H1 (cell line): ENCODE results near the gene HMCN1. TPM values are rescaled to one million over a fixed set of nuclear protein-coding genes. Genes with fewer than 3 reads are reported as not detected.

Experiments
- CTCF ChIA-PET: fragments of 300-600 bp; sonication (Branson Sonifier 250); formaldehyde crosslinking; loops from one replicate; lab custom pipeline; 2021; ENCODE audit not compliant: partially characterized antibody; lab: Charles Lee
- POLR2A ChIA-PET: fragments of 300-600 bp; sonication (Branson Sonifier 250); formaldehyde crosslinking; loops from one replicate; lab custom pipeline; 2021; ENCODE audit warnings: inconsistent platforms; ENCODE audit not compliant: partially characterized antibody; lab: Charles Lee
- DNase-seq, 2 experiments: peaks; one replicate each; pipeline versions ENCODE4 v3.0.0 to v3.0.0-alpha.2; 2010 to 2022; ENCODE audit warnings: low spot score in 2 of 2, low read depth in 1 of 2, mixed read lengths in 1 of 2
- FAIRE-seq: peaks from 2 replicates; lab custom pipeline; 2011; peaks lifted over from hg19 to GRCh38; lab: Jason Lieb, UNC
- H2AFZ ChIP-seq: 2 replicates; pipeline ENCODE4 v1.8.1; 2012; ENCODE audit warnings: low read length, inconsistent platforms
- H2AK5ac ChIP-seq: 2 replicates; pipeline ENCODE4 v1.6.1; 2013; ENCODE audit warnings: low read depth, low read length
- H2BK120ac ChIP-seq: replicated peaks from 2 replicates; pipeline ENCODE3; 2013; ENCODE audit warnings: low read depth, low read length, inconsistent platforms
- H2BK12ac ChIP-seq: 2 replicates; pipeline ENCODE4 v1.6.1; 2013; ENCODE audit warnings: low read depth, low read length
- H2BK15ac ChIP-seq: 2 replicates; pipeline ENCODE4 v1.6.1; 2013; ENCODE audit warnings: low read length
- H2BK20ac ChIP-seq: 2 replicates; pipeline ENCODE4 v1.6.1; 2013; ENCODE audit warnings: low read length
- H2BK5ac ChIP-seq: 2 replicates; pipeline ENCODE4 v1.6.1; 2013; ENCODE audit warnings: low read depth, low read length
- H3K14ac ChIP-seq: 2 replicates; pipeline ENCODE4 v1.6.1; 2013; ENCODE audit warnings: inconsistent platforms; ENCODE audit not compliant: insufficient read length
- H3K18ac ChIP-seq: 2 replicates; pipeline ENCODE4 v1.6.1; 2013; ENCODE audit warnings: low read length; ENCODE audit errors: extremely low read depth
- H3K23ac ChIP-seq: 2 replicates; pipeline ENCODE4 v1.6.1; 2013; ENCODE audit warnings: inconsistent platforms; ENCODE audit not compliant: insufficient read length
- H3K23me2 ChIP-seq: 2 replicates; pipeline ENCODE4 v1.6.1; 2013; ENCODE audit warnings: low read depth, low read length
- H3K27ac ChIP-seq: 2 replicates; pipeline ENCODE4 v1.6.1; 2011; ENCODE audit warnings: low read depth, low read length, inconsistent platforms
- H3K27me3 ChIP-seq, 4 experiments: replicated peaks in 1 of 4; 1 replicate in 1 of 4; 2 replicates in 3 of 4; pipeline versions ENCODE4 v1.6.1 to v1.8.1; 2011 to 2013; ENCODE audit warnings: low read length in 3 of 4, mild to moderate bottlenecking in 3 of 4, inconsistent platforms in 2 of 4, mixed read lengths in 2 of 4, moderate library complexity in 1 of 4; ENCODE audit not compliant: control insufficient read depth in 3 of 4, insufficient read depth in 3 of 4; ENCODE audit errors: extremely low read depth in 1 of 4
- H3K36me3 ChIP-seq, 4 experiments: 2 replicates each; pipeline versions ENCODE4 v1.6.1 to v1.8.1; 2011 to 2013; ENCODE audit warnings: mild to moderate bottlenecking in 4 of 4, low read length in 3 of 4, moderate library complexity in 2 of 4, control low read depth in 1 of 4, inconsistent platforms in 1 of 4; ENCODE audit not compliant: insufficient read depth in 4 of 4, control insufficient read depth in 2 of 4
- H3K4ac ChIP-seq: replicated peaks from 2 replicates; pipeline ENCODE3; 2013; ENCODE audit warnings: low read length, low read depth, mixed read lengths, inconsistent platforms; ENCODE audit not compliant: insufficient read length
- H3K4me1 ChIP-seq, 4 experiments: replicated peaks in 1 of 4; 1 replicate in 1 of 4; 2 replicates in 3 of 4; pipeline versions ENCODE4 v1.6.1 to v1.8.1; 2011 to 2013; ENCODE audit warnings: low read length in 3 of 4, inconsistent platforms in 2 of 4, mixed read lengths in 1 of 4; ENCODE audit not compliant: insufficient read depth in 4 of 4, control insufficient read depth in 3 of 4
- H3K4me2 ChIP-seq, 2 experiments: 2 replicates each; pipeline versions ENCODE4 v1.6.1 to v1.8.1; 2011 to 2013; ENCODE audit warnings: low read depth in 2 of 2, low read length in 2 of 2, control low read depth in 1 of 2, inconsistent platforms in 1 of 2, mild to moderate bottlenecking in 1 of 2; ENCODE audit not compliant: insufficient read depth in 1 of 2
- H3K4me3 ChIP-seq, 4 experiments: fragments of 200-600, 300-600 bp in 1 of 4; sonication (generic), shearing (Covaris generic), sonication (Bioruptor Twin) in 1 of 4; 2 replicates each; pipeline versions ENCODE4 v1.5.1 to v1.8.1; 2011 to 2016; ENCODE audit warnings: low read length in 4 of 4, low read depth in 3 of 4, control low read depth in 2 of 4, inconsistent platforms in 2 of 4, mild to moderate bottlenecking in 2 of 4, mixed read lengths in 1 of 4, moderate library complexity in 1 of 4; ENCODE audit not compliant: insufficient read depth in 2 of 4; ENCODE audit errors: extremely low read depth in 1 of 4
- H3K56ac ChIP-seq: replicated peaks from 2 replicates; pipeline ENCODE3; 2013; ENCODE audit warnings: low read depth, mild to moderate bottlenecking, mixed read lengths, low read length, inconsistent platforms; ENCODE audit not compliant: insufficient read length
- H3K79me1 ChIP-seq: 2 replicates; pipeline ENCODE4 v1.6.1; 2013; ENCODE audit warnings: low read depth, low read length, control low read depth
- H3K79me2 ChIP-seq, 2 experiments: 2 replicates each; pipeline versions ENCODE4 v1.6.1 to v1.8.1; 2012 to 2013; ENCODE audit warnings: low read length in 2 of 2, mild to moderate bottlenecking in 2 of 2, inconsistent platforms in 1 of 2; ENCODE audit not compliant: insufficient read depth in 2 of 2, control insufficient read depth in 1 of 2
- H3K9ac ChIP-seq, 4 experiments: replicated peaks in 1 of 4; 1 replicate in 1 of 4; 2 replicates in 3 of 4; pipeline versions ENCODE4 v1.6.1 to v1.8.1; 2011 to 2013; ENCODE audit warnings: low read depth in 3 of 4, low read length in 3 of 4, control low read depth in 2 of 4, mild to moderate bottlenecking in 2 of 4, moderate library complexity in 2 of 4, inconsistent platforms in 1 of 4; ENCODE audit errors: extremely low read depth in 1 of 4
- H3K9me3 ChIP-seq, 2 experiments: 2 replicates each; pipeline versions ENCODE4 v1.6.1 to v1.8.1; 2012 to 2013; ENCODE audit warnings: mild to moderate bottlenecking in 2 of 2, moderate library complexity in 2 of 2, control low read depth in 1 of 2, inconsistent platforms in 1 of 2, low read depth in 1 of 2, low read length in 1 of 2, mixed read lengths in 1 of 2; ENCODE audit not compliant: insufficient read depth in 2 of 2
- H4K20me1 ChIP-seq, 2 experiments: replicated peaks in 1 of 2; 2 replicates each; pipeline versions ENCODE3 to v1.8.1; 2011 to 2013; ENCODE audit warnings: inconsistent platforms in 2 of 2, low read length in 2 of 2, mild to moderate bottlenecking in 1 of 2; ENCODE audit not compliant: insufficient read depth in 2 of 2, control insufficient read depth in 1 of 2
- H4K5ac ChIP-seq: 2 replicates; pipeline ENCODE4 v1.6.1; 2013; ENCODE audit warnings: low read length, low read depth, mixed read lengths, inconsistent platforms; ENCODE audit not compliant: insufficient read length
- H4K8ac ChIP-seq: 2 replicates; pipeline ENCODE4 v1.8.0; 2013; ENCODE audit warnings: mild to moderate bottlenecking, moderate library complexity, low read length, inconsistent platforms; ENCODE audit not compliant: insufficient read depth; ENCODE audit errors: extremely low read depth
- H4K91ac ChIP-seq: replicated peaks from 2 replicates; pipeline ENCODE3; 2013; ENCODE audit warnings: low read length, mixed read lengths, inconsistent platforms; ENCODE audit not compliant: insufficient read length
- ASH2L ChIP-seq: fragments of 200-600, 300-600 bp; sonication (generic); IDR thresholded peaks from one replicate; pipeline ENCODE4 v1.7.1; 2017; ENCODE audit warnings: low read length
- CHD1 ChIP-seq: IDR thresholded peaks from 2 replicates; pipeline ENCODE4 v1.6.1; 2012; ENCODE audit warnings: low read depth, low read length, improper control_type of control experiment
- EGR1 ChIP-seq: IDR thresholded peaks from 2 replicates; pipeline ENCODE4 v1.6.1; 2011; ENCODE audit warnings: low read depth, low read length, borderline replicate concordance
- FOSL1 ChIP-seq: IDR thresholded peaks from 2 replicates; pipeline ENCODE4 v1.6.1; 2011; ENCODE audit warnings: mild to moderate bottlenecking, low read depth, low read length, moderate library complexity; ENCODE audit not compliant: insufficient read depth
- GTF2F1 ChIP-seq: IDR thresholded peaks from 2 replicates; pipeline ENCODE4 v1.6.1; 2012; ENCODE audit warnings: low read depth, low read length, improper control_type of control experiment, borderline replicate concordance
- KDM5A ChIP-seq: fragments of 200-600 bp; IDR thresholded peaks from 2 replicates; pipeline ENCODE4 v1.7.1; 2012; ENCODE audit warnings: mild to moderate bottlenecking, low read length, inconsistent platforms, mixed read lengths
- MAFK ChIP-seq: IDR thresholded peaks from 2 replicates; pipeline ENCODE4 v1.6.1; 2012; ENCODE audit warnings: low read depth, mild to moderate bottlenecking, improper control_type of control experiment, low read length
- PHF8 ChIP-seq: fragments of 200-600 bp; sonication (generic); conservative IDR thresholded peaks from 2 replicates; pipeline ENCODE4 v1.7.1; 2012; ENCODE audit warnings: low read depth, mild to moderate bottlenecking, inconsistent platforms, low read length, moderate library complexity
- POLR2A ChIP-seq, 2 experiments: IDR thresholded peaks; 1 replicate in 1 of 2; 2 replicates in 1 of 2; pipeline ENCODE4 v1.6.1; 2011; ENCODE audit warnings: low read depth in 2 of 2, low read length in 2 of 2, mild to moderate bottlenecking in 2 of 2; ENCODE audit errors: control extremely low read depth in 1 of 2
- POU5F1 ChIP-seq: IDR thresholded peaks from 2 replicates; pipeline ENCODE4 v1.6.1; 2011; ENCODE audit warnings: low read depth, mild to moderate bottlenecking, low read length, moderate library complexity
- SP2 ChIP-seq: IDR thresholded peaks from 2 replicates; pipeline ENCODE4 v1.6.1; 2012; ENCODE audit warnings: mild to moderate bottlenecking, low read length, inconsistent platforms
- TBP ChIP-seq: IDR thresholded peaks from 2 replicates; pipeline ENCODE4 v1.6.1; 2011; ENCODE audit warnings: low read depth, low read length, improper control_type of control experiment
- YY1 ChIP-seq: IDR thresholded peaks from 2 replicates; pipeline ENCODE4 v1.6.1; 2011; ENCODE audit warnings: low read depth, mild to moderate bottlenecking, low read length
- WGBS, 2 experiments: shearing (Covaris generic) in 1 of 2; methylation state at CpG; one replicate each; pipeline versions ENCODE4 v1.1.6 to v1.1.7; 2013 to 2015; ENCODE audit warnings: low lambda C conversion rate in 2 of 2, mixed read lengths in 2 of 2, inconsistent platforms in 1 of 2, low coverage in 1 of 2, missing lambda C conversion rate in 1 of 2; ENCODE audit not compliant: insufficient replicate concordance in 2 of 2, insufficient coverage in 1 of 2, insufficient read length in 1 of 2; ENCODE audit errors: extremely low coverage in 1 of 2, missing lambda C conversion rate in 1 of 2; 5-methylcytosine and 5-hydroxymethylcytosine counted together
- polyA plus RNA-seq, 7 experiments: library from polyadenylated mRNA; depleted of rRNA in 3 of 7; stranded (reverse) in 5 of 7; unstranded in 2 of 7; fragments of >200 nt in 5 of 7; fragments of 200-250 nt in 2 of 7; gene quantifications; 1 replicate in 5 of 7; 2 replicates in 1 of 7; 4 replicates in 1 of 7; pipeline versions ENCODE4 v1.2.1 to v1.2.3, GENCODE V29; 2011 to 2013; ENCODE audit warnings: missing spikeins in 2 of 7, mixed read lengths in 2 of 7
- total RNA-seq: library from RNA; stranded (reverse); fragmentation: NEBNext Ultra II Directional; extraction: Animal tissue kit (Norgen Biotek cat#: 25700); gene quantifications from 2 replicates; pipeline ENCODE4 v1.2.1, GENCODE V29; 2021

HMCN1 gene
- total and polyA plus RNA-seq, 2 of the 8 experiments (the other 6 are each of a cell fraction or from before 2014, with no cell fraction given) = 13.8 to 14.6 TPM

DNA sequence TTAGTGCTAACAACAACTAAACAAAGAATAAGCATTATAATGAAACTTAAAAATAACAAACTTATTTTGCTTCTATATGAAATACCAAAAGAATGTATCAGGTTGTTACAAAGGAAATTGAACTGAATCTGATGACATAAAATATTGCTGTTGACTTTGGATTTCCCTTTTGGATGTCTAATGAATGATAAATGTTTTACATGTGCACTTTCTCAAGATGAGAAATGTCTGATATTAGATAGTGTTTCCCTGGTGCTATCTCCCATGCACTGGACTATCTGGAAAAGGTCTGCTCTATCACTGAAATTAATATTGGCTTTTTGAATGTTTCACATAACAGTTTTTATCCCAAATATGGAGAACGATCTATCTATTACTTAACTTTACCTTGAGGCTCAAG lies 179.9 kb downstream of the HMCN1 start:
- CTCF ChIA-PET = no interaction called here
- Histone ChIP-seq H3K27me3 (no peaks in the 10 kb centered on the region), H2BK120ac (no peak overlapping the region), H4K20me1 (no peaks in the 10 kb centered on the region), H2BK12ac (no peak overlapping the region), H2AK5ac (no peak overlapping the region), H3K79me2 (no peaks in the 10 kb centered on the region), H3K9ac (no peak overlapping the region), H2BK5ac (no peak overlapping the region), H3K36me3 (no peaks in the 10 kb centered on the region), H3K56ac (no peak overlapping the region), H4K5ac (no peak overlapping the region), H3K4me2 (no peak overlapping the region), H2AFZ (no peak overlapping the region), H3K4ac (no peak overlapping the region), H4K91ac (no peak overlapping the region), H3K79me1 (no peaks in the 10 kb centered on the region), H3K23ac (no peak overlapping the region), H3K4me3 (no peak overlapping the region), H3K23me2 (no peaks in the 10 kb centered on the region), H3K9me3 (no peaks in the 10 kb centered on the region), H2BK20ac (no peak overlapping the region), H3K4me1 (peaks cover 0 to 20% (median 8%) of the 10 kb centered on the region in 4 experiments; a peak in 6 of 7 replicates), H3K27ac (no peak overlapping the region), H3K14ac (no peak overlapping the region), H2BK15ac (no peak overlapping the region), H4K8ac (no peak overlapping the region), H3K18ac (no peak overlapping the region)
- DNase-seq (no peak), FAIRE-seq (no peak)
- 83% methylated on average over 1 of the region's 1 CpG; no CpG with 5 or more reads in 1 of the 2 experiments for WGBS, 2 experiments
- TF ChIP-seq GTF2F1 (no peak), PHF8 (no peak), YY1 (no peak), ASH2L (no peak), FOSL1 (no peak), TBP (no peak), SP2 (no peak), EGR1 (no peak), KDM5A (no peak), POLR2A (IDR thresholded peaks at IDR 0.05; ENCODE audit: control extremely low read depth in 1 of 2, low read depth in 2 of 2, low read length in 2 of 2) (no peak), MAFK (no peak), CHD1 (no peak), POU5F1 (no peak)
- POLR2A ChIA-PET = no interaction called here
